Muscle layer of colon (tissue), 2 donors: ENCODE data around the gene TFR2.
"Not testable (repeated sequence)": the region's sequence is repeated elsewhere in the genome, so short reads cannot be mapped to it uniquely, and the experiment has no call there.

ENCODE experiments used
- H3K27ac ChIP-seq: one replicate; pipeline ENCODE4 v1.7.0; 2013; ENCODE audit warnings: low read depth, mild to moderate bottlenecking, low read length, moderate library complexity
- H3K27me3 ChIP-seq, 2 donors: one replicate each; pipeline ENCODE4 v1.7.0; 2013; ENCODE audit warnings: low read length in 2 of 2, mild to moderate bottlenecking in 2 of 2; ENCODE audit not compliant: insufficient read depth in 2 of 2, control insufficient read depth in 1 of 2
- H3K36me3 ChIP-seq: one replicate; pipeline ENCODE4 v1.7.0; 2013; ENCODE audit warnings: mild to moderate bottlenecking, low read length; ENCODE audit not compliant: insufficient read depth
- H3K4me1 ChIP-seq: one replicate; pipeline ENCODE4 v1.7.0; 2013; ENCODE audit warnings: mild to moderate bottlenecking, low read length; ENCODE audit not compliant: insufficient read depth
- H3K4me3 ChIP-seq, 2 donors: one replicate each; pipeline ENCODE4 v1.7.0; 2013; ENCODE audit warnings: low read length in 2 of 2, low read depth in 1 of 2, mild to moderate bottlenecking in 1 of 2, moderate library complexity in 1 of 2
- H3K9ac ChIP-seq: one replicate; pipeline ENCODE4 v1.7.0; 2013; ENCODE audit warnings: low read length
- H3K9me3 ChIP-seq: one replicate; pipeline ENCODE4 v1.7.0; 2013; ENCODE audit warnings: mild to moderate bottlenecking, low read length
- donor health status: abdominal sarcoma.
- donor health status: Adenocarcinoma of cecum.

Gene TFR2

DNA sequence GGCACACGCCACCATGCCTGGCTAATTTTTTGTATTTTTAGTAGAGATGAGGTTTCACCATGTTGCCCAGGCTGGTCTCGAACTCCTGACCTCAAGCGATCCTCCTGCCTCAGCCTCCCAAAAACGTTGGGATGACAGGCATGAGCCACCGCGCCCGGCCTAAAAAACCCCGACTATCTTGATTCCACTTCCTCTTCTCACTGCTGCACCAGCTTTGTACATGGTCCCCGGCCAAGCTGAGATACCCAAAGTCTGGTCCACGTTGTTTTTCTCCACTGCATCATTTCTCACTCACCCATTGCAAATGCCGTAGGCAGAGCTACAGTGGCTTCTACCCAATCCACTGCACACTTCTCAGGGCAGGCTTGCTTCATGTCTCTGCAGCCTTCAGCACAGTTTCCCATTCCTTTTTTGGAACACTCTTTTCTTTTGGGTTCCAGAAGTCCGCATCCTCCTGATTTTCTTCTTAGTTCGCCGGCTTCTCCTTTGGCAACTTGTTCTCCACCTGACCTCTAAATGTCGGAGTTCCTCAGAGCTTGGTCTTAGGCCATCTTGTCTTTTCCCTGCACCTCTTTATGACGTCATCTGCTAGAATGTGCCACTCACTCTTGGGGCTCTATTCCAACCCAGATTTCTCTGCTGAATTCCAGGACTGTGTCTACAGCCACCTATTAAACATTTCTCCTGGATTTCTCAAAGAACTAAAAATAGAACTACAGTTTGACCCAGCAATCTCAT is 26.1 kb upstream of the TFR2 start:
- Histone ChIP-seq H3K4me1 (no peaks in the 10 kb centered on the region), H3K9me3 (no peaks in the 10 kb centered on the region), H3K4me3 (no peak overlapping the region), H3K9ac (no peak overlapping the region), H3K27me3 (no peaks in the 10 kb centered on the region), H3K36me3 (no peaks in the 10 kb centered on the region), H3K27ac (no peak overlapping the region)

DNA sequence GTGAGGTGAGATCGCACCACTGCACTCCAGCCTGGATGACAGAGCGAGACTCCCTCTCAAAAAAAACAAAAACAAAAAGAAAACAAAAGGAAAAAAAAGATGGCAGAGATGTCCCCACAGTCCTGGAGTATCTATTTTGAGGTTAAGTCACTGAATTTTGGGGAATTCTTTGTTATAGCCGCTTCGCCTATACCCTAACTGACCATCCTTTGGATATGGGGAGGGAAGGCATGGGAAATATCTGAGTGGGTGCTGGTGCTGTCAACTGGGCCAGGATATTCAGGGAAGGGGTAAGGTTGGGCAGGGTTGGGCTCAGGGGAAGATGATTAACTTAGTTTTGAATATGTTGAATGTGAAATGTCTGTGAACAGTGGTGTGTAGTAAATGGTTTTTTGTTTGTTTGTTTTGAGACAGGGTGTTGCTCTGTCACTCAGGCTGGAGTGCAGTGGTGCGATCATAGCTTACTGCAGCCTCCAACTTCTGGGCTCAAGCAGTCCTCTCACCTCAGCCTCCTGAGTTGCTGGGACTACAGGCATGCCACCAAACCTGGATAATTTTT is 23.9 kb upstream of the TFR2 start:
- Histone ChIP-seq H3K9me3 (no peaks in the 10 kb centered on the region), H3K4me1 (no peaks in the 10 kb centered on the region), H3K27ac (no peak overlapping the region), H3K27me3 (no peaks in the 10 kb centered on the region), H3K36me3 (no peaks in the 10 kb centered on the region), H3K4me3 (no peak overlapping the region), H3K9ac (no peak overlapping the region)

DNA sequence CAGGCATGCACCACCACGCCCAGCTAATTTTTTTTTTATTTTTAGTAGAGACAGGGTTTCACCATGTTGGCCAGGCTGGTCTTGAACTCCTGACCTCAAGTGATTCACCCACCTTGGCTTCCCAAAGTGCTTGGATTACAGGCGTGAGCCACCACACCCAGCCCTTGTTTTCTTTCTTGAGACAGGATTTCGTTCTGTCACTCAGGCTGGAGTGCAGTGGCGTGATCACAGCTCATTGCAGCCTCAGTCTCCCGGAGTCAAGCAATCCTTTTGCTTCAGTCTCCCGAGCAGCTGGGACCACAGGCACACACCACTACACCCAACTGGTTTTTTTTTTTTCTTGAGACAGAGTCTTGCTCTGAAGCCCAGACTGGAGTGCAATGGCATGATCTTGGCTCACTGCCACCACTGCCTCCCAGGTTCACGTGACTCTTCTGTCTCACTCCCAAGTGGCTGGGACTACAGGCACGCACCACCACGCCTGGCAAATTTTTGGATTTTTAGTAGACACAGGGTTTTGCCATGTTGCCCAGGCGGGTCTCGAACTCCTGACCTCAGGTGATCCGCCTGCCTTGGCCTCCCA is 20.9 kb upstream of the TFR2 start:
- H3K27me3 ChIP-seq, result peaks cover 0 to 10% of the 10 kb centered on the region in 2 donors
- H3K4me1 ChIP-seq, H3K4me3 ChIP-seq, H3K9ac ChIP-seq, H3K9me3 ChIP-seq, H3K36me3 ChIP-seq, H3K27ac ChIP-seq: not testable (repeated sequence)

DNA sequence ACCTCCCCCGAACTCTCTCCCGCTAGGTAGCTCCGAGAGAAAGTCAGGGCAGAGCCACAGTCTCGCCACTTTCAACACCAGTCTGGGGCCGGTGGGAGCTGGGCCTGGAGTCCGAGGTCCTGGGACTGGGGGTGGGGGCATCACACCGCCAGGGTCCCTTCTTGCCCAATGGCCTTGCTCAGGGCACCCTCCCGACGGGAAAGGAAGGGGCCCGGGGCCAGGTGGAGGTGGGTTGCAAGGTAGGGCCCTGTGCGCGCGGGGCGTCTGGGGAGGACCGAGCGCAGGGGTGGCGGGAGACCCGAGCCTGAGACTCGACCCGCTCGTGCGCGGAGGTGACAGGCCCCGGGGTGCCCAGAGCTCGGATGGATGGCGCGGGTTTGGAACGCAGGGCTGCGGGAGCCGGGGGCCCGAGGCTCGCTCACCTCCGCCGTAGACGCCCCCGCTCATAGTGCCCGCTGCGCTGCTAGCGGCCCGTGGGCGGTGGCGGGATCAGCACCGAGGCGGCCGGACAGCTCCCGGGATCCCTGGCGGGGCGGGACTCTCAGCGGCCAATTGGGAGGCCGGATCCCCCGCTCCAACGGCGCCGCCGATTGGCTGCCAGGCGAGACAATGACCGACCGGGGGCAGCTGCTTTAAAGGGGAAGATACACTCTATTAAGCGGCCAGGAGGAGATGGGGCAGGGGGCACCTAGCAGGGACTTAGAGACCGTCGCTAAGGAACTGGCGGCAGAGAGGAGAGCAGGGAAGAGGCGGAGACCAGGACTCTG is 14.7 kb upstream of the TFR2 start, which contains the start of gene ACTL6B:
Gene ACTL6B (minus strand): TSS at position 541 of the 767 bp plus-strand sequence. CDS start 94 bp downstream, at position 447.
- Histone ChIP-seq H3K4me3 (no peak within 1 kb of the TSS), H3K9ac (no peak within 1 kb of the TSS), H3K27ac (no peak within 1 kb of the TSS), H3K27me3 (peaks cover 19 to 24% of the 10 kb centered on the region in 2 donors), H3K4me1 (no peaks in the 10 kb centered on the region), H3K36me3 (no peaks in the 10 kb centered on the region), H3K9me3 (no peaks in the 10 kb centered on the region)

DNA sequence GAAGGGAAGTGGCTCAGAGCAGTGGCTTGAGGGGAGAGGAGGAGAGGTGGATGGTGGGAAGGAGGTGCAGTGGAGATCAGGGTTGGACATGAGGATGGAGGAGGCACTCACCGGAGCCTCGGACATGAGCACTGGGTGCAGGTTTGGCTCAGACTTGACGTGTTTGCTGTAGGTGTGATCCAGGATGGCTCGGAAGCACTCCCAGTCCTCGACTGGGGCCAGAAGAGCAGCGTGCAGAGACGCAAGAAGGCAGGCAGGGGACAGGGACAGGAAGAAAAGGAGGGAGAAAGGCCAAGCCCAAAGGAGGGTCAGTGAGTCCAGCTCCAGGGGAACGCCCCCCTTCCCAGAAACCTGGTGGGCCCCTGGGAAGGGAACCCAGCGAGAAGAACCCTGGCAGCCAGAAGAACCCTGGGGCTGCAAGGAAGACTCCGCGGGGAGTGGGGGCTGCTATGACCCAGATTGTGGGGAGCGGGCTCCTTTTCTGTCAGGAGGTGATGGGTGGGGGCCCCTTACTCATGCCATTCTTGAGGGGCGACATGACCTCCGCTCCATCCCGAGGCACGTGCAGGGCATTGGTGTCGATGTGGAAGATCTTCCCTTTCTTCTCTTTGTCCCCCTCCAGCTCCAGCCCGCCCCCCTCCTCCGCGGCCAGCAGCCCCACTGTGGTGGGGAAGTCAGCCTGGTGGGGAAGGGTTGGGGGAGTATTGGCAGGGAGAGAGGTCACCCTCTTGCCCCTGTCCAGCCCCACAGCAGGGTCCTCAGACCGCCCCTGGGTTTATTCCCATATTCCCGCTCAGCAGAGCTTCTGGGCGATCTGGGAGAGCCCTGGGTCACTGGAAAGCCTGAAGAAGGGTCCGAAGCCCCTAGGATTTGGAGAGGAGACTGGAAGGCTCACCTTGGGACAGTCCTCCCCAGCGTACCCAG is 13.8 kb upstream of the TFR2 start:
- Histone ChIP-seq H3K27me3 (peaks cover 19 to 24% of the 10 kb centered on the region in 2 donors), H3K9me3 (no peaks in the 10 kb centered on the region), H3K4me1 (no peaks in the 10 kb centered on the region), H3K36me3 (no peaks in the 10 kb centered on the region), H3K4me3 (no peak overlapping the region), H3K9ac (no peak overlapping the region), H3K27ac (no peak overlapping the region)

DNA sequence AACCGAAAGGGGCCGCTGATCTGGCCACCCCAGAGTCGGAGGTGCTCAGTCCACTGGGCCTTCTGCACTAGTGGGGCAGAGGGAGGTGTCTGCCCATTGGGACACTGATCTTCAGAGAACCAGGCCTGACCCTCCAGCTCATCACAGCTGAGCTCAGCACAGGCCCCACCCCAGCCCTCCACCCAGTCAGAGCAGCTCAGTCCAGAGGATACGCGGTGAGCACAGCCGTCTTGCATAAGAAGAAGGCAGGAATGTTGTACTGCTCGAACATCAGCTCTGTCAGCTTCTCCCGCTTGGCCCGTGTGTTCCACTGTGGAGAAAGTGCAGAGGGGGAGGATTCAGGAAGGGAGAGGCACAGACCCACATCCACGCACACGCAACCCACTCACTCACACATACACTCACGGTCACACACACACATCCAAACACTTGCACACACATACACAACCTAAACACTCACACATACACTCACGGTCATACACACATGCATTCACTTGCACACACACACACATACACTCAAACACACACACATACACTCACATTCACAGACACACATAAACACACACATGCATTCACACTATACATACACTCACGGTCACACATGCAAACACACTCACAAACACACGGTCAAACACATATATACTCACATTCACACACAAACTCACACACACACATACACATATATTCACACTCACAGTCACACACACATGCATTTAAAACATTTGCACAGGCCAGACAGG is 8.6 kb upstream of the TFR2 start:
- no peaks in the 10 kb centered on the region for H3K4me1 ChIP-seq
- H3K9ac ChIP-seq, result no peak overlapping the region
- H3K27ac ChIP-seq, result no peak overlapping the region
- no peaks in the 10 kb centered on the region for H3K36me3 ChIP-seq
- no peak overlapping the region for H3K4me3 ChIP-seq
- peaks cover 5 to 28% of the 10 kb centered on the region in 2 donors for H3K27me3 ChIP-seq
- H3K9me3 ChIP-seq, result no peaks in the 10 kb centered on the region

DNA sequence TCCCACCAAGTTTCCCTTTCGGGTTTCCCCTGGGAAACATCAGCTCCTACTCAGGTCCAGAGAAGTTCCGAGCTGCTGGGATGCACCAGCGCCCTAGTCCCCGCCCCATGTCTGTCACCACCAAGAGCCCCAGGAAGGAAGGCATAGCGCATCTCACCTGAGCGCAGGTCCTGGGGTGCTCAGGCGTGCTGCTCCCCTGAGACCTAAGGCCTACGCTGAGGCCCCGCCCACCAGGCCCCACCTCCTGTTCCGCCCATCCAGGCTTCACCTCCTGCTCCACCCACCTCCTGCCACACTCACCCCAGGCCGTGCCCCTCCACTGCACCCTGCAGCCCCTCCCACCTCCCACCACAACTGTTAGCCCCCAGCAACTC is 1.2 kb upstream of the TFR2 start:
- H3K27me3 ChIP-seq, result peaks cover 0 to 39% of the 10 kb centered on the region in 2 donors
- H3K4me3 ChIP-seq, result no peak overlapping the region
- no peak overlapping the region for H3K9ac ChIP-seq

DNA sequence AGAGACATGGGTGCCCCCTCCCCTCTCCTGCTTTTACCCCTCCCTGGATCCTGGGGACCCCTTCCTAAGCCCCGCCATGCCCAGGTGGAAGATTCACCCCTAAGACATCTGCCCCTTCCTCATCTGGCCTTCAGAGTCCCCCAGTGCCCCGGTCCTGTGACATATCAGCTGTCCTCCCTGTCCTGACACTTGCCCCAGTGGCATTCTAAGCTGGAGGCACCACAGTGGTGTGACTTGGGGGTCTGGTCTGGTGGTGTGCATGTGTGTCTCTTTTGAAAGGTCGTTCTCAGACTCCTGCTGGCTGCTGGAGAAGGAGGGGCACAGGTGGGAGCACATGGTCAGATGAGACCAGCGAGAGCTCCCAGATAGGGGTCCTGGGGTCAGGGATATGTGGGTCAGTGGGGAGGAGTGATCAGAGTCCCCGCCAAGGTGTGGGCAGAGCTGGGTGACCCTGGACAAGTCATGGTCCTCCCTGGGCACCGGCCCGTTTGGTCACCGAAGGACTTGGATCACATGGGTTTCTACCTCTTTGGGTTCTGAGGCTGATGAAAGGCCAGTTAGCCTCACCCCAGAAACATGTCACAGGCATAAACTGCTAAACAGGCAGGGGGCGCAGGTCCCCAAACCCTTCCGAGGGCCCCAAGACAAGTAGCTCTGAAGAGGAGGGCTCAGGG is 645 bp upstream of the TFR2 start:
- Histone ChIP-seq H3K27ac (no peak overlapping the region), H3K9me3 (no peaks in the 10 kb centered on the region), H3K36me3 (no peaks in the 10 kb centered on the region), H3K4me3 (no peak overlapping the region), H3K4me1 (no peaks in the 10 kb centered on the region), H3K9ac (no peak overlapping the region), H3K27me3 (peaks cover 0 to 35% of the 10 kb centered on the region in 2 donors)

More for the DNA sequence above, 1.2 kb upstream of the TFR2 start:
- Histone ChIP-seq H3K4me1 (no peaks in the 10 kb centered on the region), H3K36me3 (no peaks in the 10 kb centered on the region), H3K27ac (no peak overlapping the region), H3K9me3 (no peaks in the 10 kb centered on the region)

DNA sequence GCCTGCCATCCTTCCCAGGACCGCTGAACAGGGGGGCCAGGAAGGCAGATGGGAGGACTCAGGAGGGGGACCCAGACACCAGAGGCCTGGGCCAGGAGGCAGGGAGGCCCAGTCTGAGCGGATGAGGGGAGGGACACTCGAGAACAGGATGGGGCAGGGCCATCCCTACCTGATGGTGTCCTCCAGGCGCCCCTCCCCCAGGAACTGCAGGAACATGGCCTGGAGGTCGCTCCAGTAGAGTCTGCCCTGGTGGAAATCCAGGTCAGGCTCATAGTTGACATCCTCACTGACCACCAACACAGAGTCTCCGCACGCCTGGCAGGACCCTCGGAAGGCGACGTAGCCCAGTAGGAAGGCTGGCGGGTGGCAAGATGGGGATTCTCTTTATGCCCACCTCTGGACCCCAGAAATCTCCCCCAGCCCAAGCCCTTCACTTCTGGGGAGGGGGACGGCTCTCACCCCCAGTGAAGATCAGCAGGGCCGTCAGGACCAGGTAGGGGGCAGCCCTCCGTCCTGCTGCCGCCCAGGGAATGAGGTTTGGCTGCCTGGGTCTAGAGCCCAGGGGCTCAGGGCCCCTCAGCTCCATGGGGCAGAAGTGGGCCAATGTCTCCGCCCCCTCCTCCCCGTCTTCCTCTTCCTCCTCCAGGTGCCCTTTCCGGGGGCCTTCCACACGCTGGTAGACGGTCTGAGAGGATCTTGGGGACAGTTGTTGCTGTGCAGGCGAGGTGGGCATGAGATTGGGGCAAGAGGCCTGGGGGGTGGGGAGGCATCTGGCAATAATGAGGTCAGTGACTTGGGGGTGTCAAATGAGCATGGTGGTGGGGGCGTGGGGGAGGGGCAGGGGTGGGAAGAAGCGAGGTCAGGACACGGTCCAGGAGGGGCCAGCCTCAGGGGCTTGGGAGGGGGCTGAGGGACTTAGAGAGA is 573 bp downstream of the TFR2 start:
- Histone ChIP-seq H3K4me1 (no peaks in the 10 kb centered on the region), H3K4me3 (no peak overlapping the region)

More for the DNA sequence above, 573 bp downstream of the TFR2 start:
- H3K27ac ChIP-seq, result no peak overlapping the region
- no peaks in the 10 kb centered on the region for H3K36me3 ChIP-seq
- peaks cover 0 to 27% of the 10 kb centered on the region in 2 donors for H3K27me3 ChIP-seq
- no peak overlapping the region for H3K9ac ChIP-seq
- H3K9me3 ChIP-seq, result no peaks in the 10 kb centered on the region
